ENCODE data around the gene ATP6V0C. TPM values are rescaled to one million over a fixed set of nuclear protein-coding genes. Genes with fewer than 3 reads are reported as not detected.

ATP6V0C gene
- total and polyA plus RNA-seq, 2 of the 13 experiments (the other 11 are each of a cell fraction or from before 2014, with no cell fraction given): 10.4 to 20.1 TPM

GRCh38 chr16:2531696-2532493 is 18.1 kb downstream of the ATP6V0C start (continued):
- peak; percentile 24; the same call in 1 of the 2 replicates for TF ChIP-seq ZNF232 (CRISPR knock-in tag; IDR thresholded peaks at IDR 0.05; ENCODE audit: borderline replicate concordance)
- TF ChIP-seq NFRKB (IDR thresholded peaks at IDR 0.05): no peak
- TF ChIP-seq KDM4B (CRISPR knock-in tag; IDR thresholded peaks at IDR 0.05): 0 out of 2 replicates have a peak, but pooled peaks have one; percentile 41
- TF ChIP-seq, protein P1, sequence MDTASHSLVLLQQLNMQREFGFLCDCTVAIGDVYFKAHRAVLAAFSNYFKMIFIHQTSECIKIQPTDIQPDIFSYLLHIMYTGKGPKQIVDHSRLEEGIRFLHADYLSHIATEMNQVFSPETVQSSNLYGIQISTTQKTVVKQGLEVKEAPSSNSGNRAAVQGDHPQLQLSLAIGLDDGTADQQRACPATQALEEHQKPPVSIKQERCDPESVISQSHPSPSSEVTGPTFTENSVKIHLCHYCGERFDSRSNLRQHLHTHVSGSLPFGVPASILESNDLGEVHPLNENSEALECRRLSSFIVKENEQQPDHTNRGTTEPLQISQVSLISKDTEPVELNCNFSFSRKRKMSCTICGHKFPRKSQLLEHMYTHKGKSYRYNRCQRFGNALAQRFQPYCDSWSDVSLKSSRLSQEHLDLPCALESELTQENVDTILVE (CRISPR knock-in tag; IDR thresholded peaks at IDR 0.05): peak; percentile 36; the same call in 1 of the 2 replicates
- TF ChIP-seq GATAD1 (CRISPR knock-in tag; IDR thresholded peaks at IDR 0.05): peak; percentile 68
- TF ChIP-seq IKZF1 (IDR thresholded peaks at IDR 0.05): no peak
- TF ChIP-seq, protein P2, sequence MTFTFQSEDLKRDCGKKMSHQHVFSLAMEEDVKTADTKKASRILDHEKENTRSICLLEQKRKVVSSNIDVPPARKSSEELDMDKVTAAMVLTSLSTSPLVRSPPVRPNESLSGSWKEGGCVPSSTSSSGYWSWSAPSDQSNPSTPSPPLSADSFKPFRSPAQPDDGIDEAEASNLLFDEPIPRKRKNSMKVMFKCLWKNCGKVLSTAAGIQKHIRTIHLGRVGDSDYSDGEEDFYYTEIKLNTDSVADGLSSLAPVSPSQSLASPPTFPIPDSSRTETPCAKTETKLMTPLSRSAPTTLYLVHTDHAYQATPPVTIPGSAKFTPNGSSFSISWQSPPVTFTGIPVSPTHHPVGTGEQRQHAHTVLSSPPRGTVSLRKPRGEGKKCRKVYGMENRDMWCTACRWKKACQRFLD (CRISPR knock-in tag; IDR thresholded peaks at IDR 0.05; ENCODE audit: borderline replicate concordance): 0 out of 2 replicates have a peak, but pooled peaks have one; percentile 28
- peak; percentile 64; the same call in 1 of the 2 replicates for TF ChIP-seq DRAP1 (CRISPR knock-in tag; IDR thresholded peaks at IDR 0.05)
- no peak for TF ChIP-seq ISX (CRISPR knock-in tag; conservative IDR thresholded peaks at IDR 0.05)
- no peak for TF ChIP-seq TRIM24 (CRISPR knock-in tag; IDR thresholded peaks at IDR 0.05)
- no peak for TF ChIP-seq DMTF1 (CRISPR knock-in tag; IDR thresholded peaks at IDR 0.05)
- no peak for TF ChIP-seq SMARCE1 (IDR thresholded peaks at IDR 0.05; ENCODE audit: borderline replicate concordance)
- TF ChIP-seq, protein P3, sequence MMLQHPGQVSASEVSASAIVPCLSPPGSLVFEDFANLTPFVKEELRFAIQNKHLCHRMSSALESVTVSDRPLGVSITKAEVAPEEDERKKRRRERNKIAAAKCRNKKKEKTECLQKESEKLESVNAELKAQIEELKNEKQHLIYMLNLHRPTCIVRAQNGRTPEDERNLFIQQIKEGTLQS (CRISPR knock-in tag; IDR thresholded peaks at IDR 0.05): peak; percentile 49; the same call in 1 of the 2 replicates
- TF ChIP-seq ZNF275 (CRISPR knock-in tag; IDR thresholded peaks at IDR 0.05; ENCODE audit: borderline replicate concordance): peak; percentile 89; the same call in 1 of the 2 replicates
- 0 out of 2 replicates have a peak, but pooled peaks have one; percentile 16 for TF ChIP-seq ZNF605 (CRISPR knock-in tag; IDR thresholded peaks at IDR 0.05)
- 0 out of 2 replicates have a peak, but pooled peaks have one; percentile 18 for TF ChIP-seq MTF1 (CRISPR knock-in tag; IDR thresholded peaks at IDR 0.05)
- peak; percentile 91 for TF ChIP-seq ZBTB38 (CRISPR knock-in tag; IDR thresholded peaks at IDR 0.05)
- 0 out of 2 replicates have a peak, but pooled peaks have one; percentile 34 for TF ChIP-seq REPIN1 (CRISPR knock-in tag; IDR thresholded peaks at IDR 0.05; ENCODE audit: borderline replicate concordance, low read depth)
- TF ChIP-seq XBP1 (CRISPR knock-in tag; IDR thresholded peaks at IDR 0.05): no peak
- TF ChIP-seq SP140L (CRISPR knock-in tag; IDR thresholded peaks at IDR 0.05; ENCODE audit: borderline replicate concordance): no peak
- no peak for TF ChIP-seq NFKBIZ (CRISPR knock-in tag; IDR thresholded peaks at IDR 0.05)
